H4 (cell line): ENCODE measurements around the gene ZYX. TPM values are rescaled to one million over a fixed set of nuclear protein-coding genes. Genes with fewer than 3 reads are reported as not detected.

Source experiments
- DNase-seq: peaks from one replicate; pipeline ENCODE4 v3.0.0-alpha.2; 2015; ENCODE audit warnings: low spot score
- total RNA-seq: library from RNA; depleted of rRNA; stranded (reverse); fragments of >200 nt; shearing (Covaris generic); gene quantifications from 2 replicates; pipeline ENCODE4 v1.2.3, GENCODE V29; 2014; rRNA removed

ZYX gene, protein sequence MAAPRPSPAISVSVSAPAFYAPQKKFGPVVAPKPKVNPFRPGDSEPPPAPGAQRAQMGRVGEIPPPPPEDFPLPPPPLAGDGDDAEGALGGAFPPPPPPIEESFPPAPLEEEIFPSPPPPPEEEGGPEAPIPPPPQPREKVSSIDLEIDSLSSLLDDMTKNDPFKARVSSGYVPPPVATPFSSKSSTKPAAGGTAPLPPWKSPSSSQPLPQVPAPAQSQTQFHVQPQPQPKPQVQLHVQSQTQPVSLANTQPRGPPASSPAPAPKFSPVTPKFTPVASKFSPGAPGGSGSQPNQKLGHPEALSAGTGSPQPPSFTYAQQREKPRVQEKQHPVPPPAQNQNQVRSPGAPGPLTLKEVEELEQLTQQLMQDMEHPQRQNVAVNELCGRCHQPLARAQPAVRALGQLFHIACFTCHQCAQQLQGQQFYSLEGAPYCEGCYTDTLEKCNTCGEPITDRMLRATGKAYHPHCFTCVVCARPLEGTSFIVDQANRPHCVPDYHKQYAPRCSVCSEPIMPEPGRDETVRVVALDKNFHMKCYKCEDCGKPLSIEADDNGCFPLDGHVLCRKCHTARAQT
- total RNA-seq = 31.2 and 43.3 TPM in 2 replicates

DNA sequence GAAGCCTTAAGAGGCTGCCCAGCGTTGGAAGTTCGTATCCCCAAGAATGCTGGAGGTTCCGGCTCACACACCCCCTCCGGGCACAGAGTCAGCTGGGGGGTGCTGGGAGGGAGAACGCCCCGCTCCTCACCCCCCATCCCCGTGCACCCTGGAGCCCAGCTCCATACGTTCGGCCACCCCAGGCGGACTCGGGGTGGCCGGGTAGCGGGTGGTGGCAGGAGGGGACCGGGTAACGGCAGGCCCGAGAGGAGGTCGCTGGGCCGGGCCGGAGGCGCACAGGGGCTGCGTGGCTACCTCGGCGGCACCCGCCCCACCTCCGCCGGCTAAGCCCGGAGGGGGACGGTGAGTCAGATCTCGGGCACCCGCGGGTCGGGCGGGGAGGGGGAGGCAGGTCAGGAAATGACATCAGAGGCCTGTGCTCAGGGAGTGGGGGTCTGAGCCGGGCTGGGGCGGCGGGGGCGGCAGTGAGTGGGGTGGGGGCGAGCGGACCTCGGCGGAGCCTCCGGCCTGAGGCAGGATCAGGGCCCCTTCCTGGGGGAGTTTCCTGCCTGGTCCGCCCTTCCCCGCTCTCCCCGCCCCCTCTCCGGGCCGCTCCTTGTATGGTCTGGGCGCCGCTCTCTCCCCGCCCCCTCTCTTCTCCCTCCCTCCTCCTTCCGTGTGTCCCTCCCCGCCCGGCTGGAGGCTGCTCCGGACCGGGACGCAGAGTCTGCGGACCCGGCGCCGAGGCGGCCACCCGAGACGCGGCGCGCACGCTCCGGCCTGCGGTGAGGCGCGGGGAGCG is at the start of gene ZYX:
ZYX (plus strand) TSS at position 700 of the 781 bp plus-strand sequence. CDS start 227 bp downstream, outside the sequence.
- DNase-seq = peak; percentile 89

DNA sequence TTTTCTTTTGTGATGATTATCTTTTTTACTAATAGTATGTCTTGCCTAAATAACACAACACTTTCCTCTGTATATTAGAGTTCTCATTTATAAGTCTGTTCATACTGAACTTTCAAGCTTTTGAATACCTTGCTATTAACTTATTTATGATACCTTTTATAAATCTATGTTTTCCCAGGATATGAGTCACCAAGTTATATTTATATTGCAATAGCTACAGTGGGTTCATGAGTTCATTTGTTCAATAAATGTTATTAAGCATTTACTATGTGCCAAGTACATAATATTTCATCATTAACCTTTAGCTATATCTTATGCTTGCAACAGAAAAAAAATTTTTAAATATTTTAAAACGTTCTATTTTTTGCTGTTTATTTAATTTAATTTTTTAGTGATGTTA is 46.9 kb upstream of the ZYX start:
- DNase-seq = no peak

DNA sequence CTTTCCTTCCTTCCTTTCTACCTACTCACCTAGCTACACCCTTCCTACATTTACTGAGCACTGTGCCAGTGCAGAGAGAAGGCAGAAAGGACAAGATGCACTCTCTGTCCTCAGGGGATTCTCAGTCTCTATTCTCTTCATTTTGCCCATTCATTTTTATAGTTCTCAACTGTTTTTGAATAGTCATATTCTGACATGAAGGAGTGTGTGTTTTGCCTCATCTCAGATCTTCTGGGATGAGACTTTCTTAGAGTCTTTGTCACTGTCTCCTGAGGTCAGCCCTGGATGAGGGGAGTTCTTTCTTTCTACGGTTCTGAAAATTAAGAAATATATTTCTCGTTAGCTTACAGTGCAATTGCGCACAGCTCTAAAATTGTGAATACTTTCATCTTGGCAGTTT is 43.9 kb upstream of the ZYX start:
- DNase-seq = no peak

DNA sequence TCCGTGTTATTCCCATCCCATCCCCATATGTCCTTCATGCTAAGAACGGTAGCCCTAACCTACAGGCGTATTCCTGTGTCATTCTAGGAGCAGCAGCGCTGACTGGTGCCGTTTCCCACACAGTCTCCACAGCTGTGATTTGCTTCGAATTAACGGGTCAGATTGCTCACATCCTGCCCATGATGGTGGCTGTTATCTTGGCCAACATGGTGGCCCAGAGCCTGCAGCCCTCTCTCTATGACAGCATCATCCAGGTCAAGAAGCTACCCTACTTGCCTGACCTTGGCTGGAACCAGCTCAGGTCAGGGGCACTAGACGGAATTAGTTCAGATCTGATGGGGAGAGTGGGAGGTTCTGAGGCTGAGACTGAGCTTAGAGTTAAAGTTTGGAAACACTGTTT is 39.3 kb upstream of the ZYX start:
- no peak for DNase-seq

DNA sequence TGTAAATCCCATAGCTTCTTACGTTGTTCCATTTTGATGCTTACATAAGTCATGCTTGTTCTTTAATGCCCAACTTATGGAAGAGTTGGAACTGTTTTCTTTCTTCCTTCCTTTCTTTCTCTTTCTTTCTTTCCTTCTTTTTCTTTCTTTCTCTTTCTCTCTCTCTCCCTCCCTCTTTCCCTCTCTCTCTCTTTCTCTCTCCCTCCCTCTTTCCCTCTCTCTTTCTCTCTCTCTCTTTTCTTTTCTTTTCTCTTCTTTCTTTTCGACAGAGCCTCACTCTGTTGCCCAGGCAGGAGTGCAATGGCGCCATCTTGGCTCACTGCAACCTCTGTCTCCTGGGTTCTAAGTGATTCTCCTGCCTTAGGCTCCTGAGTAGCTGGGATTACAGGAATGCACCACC is 37.5 kb upstream of the ZYX start:
- no peak for DNase-seq

DNA sequence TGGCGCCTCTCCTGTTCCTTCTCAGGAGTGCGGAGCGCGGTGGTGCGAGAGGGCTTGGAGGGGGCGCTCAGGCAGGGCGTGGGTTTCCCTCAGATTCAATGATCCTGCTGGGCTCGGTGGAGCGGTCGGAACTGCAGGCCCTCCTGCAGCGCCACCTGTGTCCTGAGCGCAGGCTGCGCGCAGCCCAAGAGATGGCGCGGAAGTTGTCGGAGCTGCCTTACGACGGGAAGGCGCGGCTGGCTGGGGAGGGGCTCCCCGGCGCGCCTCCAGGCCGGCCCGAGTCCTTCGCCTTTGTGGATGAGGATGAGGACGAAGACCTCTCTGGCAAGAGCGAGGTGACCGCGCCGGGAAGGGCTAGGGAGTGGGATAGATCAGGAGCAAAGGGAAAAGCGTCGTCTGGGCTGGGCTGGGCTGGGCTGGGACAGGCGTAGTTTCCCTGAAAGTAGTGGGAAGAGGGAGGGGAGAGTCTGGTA is 35.7 kb upstream of the ZYX start:
- no peak for DNase-seq

DNA sequence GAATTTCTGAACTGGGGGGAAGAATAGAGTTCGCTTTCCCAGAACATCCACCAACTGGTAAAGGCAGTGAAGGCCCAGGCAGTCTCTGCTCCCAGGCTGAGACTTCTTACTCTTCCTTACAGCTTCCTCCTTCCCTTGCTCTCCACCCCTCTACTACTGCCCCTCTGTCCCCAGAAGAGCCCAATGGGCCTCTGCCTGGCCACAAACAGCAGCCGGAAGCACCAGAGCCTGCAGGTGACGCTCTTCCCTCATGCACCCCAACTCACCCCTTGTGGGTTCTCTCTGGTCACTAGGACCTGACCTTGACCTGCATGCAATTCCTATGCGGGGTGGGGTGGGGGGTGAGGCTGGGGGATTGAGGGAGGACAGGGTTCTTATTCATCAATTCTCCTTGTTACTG is 35.1 kb upstream of the ZYX start:
- DNase-seq = no peak

DNA sequence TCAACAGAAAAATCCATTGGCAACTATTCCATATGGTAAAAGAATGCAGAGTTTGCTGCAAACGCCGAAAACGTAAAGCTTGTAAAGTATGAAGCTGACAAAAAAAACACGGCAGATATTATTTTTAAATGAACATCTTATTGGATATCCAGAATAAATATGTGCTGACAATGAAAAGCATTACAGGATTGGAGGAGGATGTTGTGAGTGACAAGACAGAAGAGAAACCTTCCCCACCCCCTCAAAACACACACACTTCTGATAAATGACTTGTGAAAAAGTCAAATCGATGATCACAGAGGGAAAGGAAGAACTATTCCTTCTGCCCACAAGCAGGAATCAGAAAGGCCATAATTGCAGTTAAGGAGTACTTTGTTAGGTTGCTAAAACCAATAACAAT is 33.2 kb upstream of the ZYX start:
- DNase-seq = no peak

DNA sequence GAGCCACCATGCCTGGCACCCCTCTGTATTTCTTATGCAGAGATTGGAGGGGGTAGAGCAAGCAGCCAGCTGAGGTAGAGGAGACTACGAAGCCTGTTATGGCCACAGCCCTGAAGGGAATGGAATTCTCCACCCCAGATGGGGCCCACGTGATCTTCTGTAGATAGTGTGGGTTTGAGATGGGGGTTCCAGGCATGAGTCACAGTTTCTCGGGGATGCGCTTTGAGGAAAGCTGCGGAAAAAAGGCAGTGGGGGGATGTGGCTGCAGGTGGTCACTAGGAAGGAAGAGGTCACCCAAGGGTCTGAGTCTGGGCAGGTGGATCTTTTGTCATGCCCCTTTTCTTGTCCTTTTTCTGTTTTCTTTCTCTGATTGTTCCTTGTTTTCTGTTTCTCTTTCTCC is 30.1 kb upstream of the ZYX start:
- DNase-seq = no peak

DNA sequence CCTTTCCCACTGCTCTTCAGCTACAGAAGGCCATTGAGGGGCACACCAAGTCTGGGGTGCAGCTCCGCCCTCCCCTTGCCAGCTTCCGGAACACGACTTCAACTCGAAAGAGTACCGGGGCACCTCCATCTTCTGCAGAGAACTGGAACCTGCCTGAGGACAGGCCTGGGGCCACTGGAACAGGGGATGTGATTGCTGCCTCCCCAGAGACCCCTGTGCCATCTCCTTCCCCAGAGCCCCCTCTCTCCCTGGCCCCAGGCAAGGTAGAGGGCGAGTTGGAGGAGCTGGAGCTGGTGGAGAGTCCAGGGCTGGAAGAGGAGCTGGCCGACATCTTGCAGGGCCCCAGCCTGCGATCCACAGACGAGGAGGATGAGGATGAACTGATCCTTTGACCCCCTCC is 29.6 kb upstream of the ZYX start:
- DNase-seq = no peak

DNA sequence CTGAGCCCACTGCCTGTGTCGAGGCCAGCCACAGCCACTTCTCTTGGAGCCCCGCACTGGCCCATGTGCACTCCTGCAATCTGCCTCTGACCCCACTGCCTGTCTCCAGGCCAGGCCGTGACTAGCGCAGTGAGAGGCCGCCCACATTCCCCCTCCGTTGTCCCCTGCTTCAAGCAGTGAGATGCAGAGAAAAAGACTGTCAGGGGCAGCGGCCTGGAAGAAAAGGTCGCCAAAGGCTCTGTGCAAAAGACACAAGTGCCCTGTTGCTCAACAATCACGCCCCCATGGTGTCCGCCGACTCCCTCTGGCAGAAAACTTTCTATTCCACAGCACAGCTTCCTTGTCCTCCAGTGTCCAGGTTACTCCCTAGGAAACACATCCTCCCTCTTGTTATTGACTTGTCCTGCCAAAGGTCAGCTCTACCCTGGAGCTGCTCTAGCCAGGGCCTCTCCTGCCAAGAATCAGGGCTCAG is 28.6 kb upstream of the ZYX start:
- no peak for DNase-seq

DNA sequence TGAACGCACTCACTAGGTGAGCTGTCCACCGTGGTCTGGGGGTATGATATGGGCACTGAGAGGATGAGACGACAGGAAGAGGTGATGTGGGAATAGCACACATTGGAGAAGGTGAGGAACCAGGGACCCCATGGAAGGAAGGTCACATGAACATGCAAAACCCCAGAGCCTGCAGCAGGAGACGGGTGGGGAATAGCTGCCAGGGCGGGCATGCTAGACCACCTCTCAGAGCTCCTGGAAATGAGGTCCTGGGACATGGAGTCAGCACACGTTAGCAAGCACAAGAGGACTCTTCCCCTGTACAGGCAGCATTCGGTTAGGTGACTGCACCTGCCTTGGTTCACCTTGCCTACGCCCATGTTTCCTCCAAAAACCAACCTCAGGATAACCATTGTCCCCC is 26.8 kb upstream of the ZYX start:
- no peak for DNase-seq

DNA sequence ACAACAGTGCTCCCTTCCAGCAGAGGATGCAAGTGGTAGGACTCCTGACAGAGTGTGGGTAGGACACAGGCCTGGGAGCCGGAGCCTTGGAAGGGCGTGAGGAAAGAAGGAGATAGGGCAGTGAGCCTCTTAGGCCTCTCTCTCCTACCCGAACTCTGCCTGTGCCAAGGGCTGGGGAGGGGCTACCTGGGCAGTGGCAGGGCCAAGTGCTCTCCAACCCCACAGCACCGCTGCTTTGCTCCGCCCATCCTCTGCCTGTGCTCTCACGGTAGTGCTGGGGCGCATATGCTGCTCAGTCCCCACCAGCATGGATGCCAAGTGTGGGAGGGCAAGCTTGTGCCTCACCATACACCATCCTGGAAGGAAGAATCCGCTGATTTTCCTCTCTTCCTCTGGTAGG is 26.2 kb upstream of the ZYX start:
- DNase-seq = no peak

DNA sequence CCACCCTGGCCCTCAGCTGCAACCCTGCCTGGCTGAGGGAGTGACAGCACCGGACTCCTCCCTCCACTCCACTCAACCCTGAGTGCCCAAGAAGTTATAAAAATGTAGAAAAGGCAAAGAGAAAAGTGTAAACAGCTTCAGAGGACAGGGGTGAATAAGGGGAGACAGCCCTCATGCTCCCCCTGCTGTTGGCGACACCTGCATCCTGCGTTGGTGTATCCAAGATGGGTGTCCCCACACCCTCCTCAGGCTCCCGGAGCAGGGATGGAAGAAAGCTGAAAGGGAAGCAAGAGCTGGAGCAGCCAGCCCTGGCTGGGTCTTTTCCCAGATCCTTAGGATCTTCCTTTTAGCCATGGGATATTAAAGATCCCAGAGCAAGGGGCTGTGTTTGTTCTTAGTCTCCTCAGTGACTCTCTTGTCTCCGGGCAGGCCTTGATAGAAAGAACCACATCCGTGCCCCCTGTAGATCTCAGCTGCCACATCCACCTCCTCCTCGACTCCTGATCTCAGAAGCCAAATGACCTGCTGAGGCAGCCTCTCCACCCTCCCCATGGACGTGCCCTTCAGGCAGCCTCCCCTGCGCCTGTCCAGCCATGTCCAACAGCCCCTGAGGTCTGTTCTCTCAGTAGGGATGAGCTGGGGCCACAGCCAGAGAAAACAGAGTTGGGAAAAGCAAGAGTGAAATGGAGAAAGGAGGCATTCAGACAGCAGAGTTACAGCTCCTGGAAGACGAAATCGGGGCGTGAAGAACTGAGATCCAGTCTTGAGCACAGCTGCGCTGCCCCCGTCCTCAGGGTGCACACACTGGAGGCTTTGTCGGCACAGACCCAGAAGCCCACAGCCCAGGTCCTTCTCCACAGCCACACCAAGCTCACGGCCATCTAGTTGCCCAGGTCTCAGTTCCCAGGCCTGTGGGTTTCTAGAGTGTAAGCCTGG is 25.4 kb upstream of the ZYX start:
- no peak for DNase-seq

DNA sequence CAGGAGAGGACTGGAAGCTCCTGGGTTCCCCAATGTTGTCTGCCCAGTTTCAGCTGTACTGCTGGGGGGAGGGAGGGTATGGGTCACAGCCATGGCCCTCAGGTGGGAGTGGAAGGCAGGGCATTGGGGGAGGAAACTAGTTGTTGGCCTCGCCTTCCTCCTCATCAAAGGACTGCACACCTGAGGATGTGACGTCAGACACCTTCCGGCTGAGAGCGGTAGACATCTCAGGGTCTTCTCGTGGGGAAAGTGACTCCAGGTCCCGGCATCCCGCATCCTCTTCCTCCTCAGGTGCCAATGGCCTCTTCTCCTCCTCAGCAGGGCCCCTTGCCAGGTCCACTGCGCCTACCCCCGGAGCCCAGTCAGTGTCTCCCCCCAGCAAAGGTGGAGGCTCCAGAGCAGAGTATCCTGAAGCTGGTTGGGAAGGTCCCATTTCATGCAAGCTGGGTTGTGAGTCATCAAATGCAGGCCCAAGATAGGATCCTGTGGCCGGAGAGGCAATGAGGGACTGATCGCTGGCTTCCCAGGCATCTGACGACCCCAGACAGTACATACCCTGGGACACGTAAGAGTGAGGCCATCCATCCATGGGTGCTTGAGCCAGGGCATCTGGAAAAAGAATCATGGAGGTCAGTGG is 24.6 kb upstream of the ZYX start:
- DNase-seq = no peak

DNA sequence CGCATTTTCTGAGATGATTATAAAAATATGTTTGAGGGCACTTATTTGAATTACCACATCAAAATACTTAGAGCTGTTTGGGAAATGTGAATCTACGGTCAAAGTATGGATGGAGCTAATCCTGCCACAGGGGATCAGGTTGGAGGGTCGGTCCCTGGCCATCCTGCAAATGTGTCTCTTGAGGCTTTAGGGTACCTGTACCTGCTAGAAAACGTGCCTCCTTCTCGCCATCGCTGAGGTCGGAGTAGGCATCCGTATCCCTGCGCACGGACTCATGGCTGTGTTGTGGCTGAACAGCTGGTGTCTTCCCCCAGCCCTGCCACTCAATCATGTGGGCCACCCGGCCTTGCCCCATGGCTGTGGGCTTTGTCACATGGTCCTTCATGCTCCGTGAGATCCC is 22.5 kb upstream of the ZYX start:
- DNase-seq = no peak

DNA sequence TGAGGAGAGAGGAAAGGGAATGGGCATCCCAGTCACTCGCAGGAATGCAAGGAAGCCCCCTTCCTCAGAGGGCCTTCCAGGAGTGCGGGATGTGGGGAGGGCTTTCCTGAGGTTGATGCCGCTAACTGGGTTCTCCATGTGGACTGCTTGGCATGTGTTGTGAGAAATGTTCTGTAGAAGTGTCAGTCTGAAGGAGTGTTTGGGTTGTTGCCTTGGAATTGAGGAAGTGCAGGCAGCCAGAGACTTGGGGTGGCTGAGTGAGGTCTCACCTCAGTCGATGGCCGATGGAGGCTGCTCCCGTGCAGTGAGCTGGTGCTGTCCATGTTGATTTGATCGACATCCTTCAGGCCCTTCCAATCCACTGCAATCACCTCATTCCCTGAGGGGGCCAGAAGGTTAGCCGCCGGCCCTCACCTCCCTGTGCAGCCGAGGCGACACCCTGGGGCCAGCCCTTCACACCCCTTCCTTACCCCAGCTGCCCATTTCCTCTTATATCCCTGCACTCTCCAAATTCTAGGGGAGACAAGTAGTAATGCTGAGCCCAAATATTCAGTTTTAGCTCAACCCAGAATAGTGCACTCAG is 21.3 kb upstream of the ZYX start:
- no peak for DNase-seq

DNA sequence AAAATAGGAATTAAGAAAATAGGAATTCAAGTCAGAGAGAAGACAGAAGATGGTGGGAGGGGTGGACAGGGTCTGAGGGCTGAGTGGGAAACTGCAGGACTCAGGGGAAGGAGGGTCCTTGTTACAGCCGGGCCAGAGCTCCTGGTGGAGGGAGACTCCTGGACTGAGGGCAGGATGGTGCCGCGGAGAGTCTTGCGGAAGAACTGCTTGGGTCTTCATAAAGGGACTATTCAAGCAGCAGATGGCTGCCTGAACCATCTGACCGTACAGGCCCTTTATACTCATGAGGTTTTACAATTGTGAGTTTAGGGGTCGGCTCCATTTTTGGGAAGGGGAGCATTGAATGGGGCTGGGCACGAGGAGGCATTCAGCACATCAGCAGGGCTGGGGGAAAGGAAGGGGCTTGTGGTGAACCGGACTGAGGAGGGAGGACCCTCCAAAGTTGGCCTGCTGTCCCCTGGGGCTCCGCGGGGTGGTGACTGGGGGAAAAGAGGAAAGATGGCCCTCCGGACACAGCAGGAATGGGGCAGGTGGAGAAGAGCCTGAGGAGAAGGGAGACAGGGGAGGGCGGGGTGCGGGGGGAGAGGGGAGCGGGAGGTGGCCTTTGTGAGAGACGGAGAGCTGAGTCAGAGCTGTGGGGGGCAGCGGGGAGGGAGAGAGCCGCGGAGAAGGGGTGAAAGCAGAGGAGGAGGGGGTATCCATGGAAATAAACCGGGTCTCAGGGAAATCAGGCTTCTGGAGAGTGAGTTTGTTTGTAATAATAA is 20.2 kb upstream of the ZYX start:
- DNase-seq = no peak

DNA sequence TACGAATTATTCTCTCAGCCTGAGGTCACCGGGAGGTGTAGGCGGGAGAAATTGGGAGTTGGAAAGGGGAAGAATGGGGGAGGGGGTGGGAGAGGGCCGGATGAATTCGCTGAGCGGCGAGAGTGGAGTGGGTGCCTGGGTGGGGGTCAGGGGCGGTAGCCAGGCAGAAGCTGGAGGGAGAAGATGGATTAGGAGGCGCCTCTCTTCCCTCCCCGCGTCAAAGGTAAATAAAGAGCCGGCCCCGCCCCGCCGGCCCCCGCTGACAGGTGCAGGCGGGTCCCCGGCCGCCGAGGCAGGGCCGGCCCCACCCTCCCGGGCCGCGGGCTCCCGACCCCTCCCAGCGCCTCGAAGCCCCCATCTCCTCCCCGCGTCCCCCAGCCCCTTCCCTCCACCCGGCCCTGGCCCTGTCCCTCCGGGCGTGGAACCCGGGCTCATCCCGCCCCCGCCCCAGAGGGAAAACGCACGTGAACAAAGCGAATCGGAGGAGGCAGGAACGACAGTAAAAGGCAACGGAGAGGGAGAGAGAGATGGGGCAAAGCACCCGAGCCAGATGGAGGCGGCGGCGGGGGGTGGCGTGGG is 19.5 kb upstream of the ZYX start:
- DNase-seq = no peak
